ENCODE results near the gene LSP1.

The LSP1 gene

GRCh38 chr11:1838077-1838425, 14.8 kb upstream of the LSP1 start:
- no peak for DNase-seq

- DNase-seq, result no peak
These were observed 14.3 kb upstream of the LSP1 start, which contains the start of gene TNNI2 for GRCh38 chr11:1838426-1839144. TSS of gene TNNI2 (plus strand) at chr11:1838981. CDS start at chr11:1839697, 716 bp downstream.

- no peak for DNase-seq
These were observed 13.5 kb upstream of the LSP1 start for GRCh38 chr11:1839204-1839923.

- no peak for DNase-seq
These were observed 12.7 kb upstream of the LSP1 start for GRCh38 chr11:1839924-1840779.

GRCh38 chr11:1840780-1841480, 12.0 kb upstream of the LSP1 start:
- DNase-seq, result no peak

- no peak for DNase-seq
These were observed 11.3 kb upstream of the LSP1 start for GRCh38 chr11:1841511-1842148.

GRCh38 chr11:1842149-1843097, 10.5 kb upstream of the LSP1 start:
- no peak for DNase-seq

GRCh38 chr11:1843098-1843473, 9.8 kb upstream of the LSP1 start:
- DNase-seq, result no peak

- no peak for DNase-seq
These were observed 9.1 kb upstream of the LSP1 start for GRCh38 chr11:1843796-1844195.

- DNase-seq, result no peak
These were observed 8.4 kb upstream of the LSP1 start for GRCh38 chr11:1844221-1845094.

- no peak for DNase-seq
These were observed 7.8 kb upstream of the LSP1 start for GRCh38 chr11:1845095-1845429.

GRCh38 chr11:1845561-1846452, 7.1 kb upstream of the LSP1 start:
- no peak for DNase-seq

GRCh38 chr11:1846453-1846932, 6.4 kb upstream of the LSP1 start:
- no peak for DNase-seq

GRCh38 chr11:1847006-1847735, 5.7 kb upstream of the LSP1 start:
- no peak for DNase-seq

GRCh38 chr11:1847926-1848639, 4.8 kb upstream of the LSP1 start:
- no peak for DNase-seq

GRCh38 chr11:1848640-1849430, 4.0 kb upstream of the LSP1 start:
- no peak for DNase-seq
